ENCODE measurements around the gene COA1.

- no peak for TF ChIP-seq CTCF (IDR thresholded peaks at IDR 0.05)
- TF ChIP-seq EZH2 (IDR thresholded peaks at IDR 0.05; ENCODE audit: borderline replicate concordance, insufficient read depth, low read depth, low read length, poor library complexity, severe bottlenecking): no peak
These were observed 109.9 kb downstream of the COA1 start for GRCh38 chr7:43619213-43620012.
